PC-3 (cell line): Measurements from ENCODE around the gene MAP2K5. TPM values are rescaled to one million over a fixed set of nuclear protein-coding genes. Genes with fewer than 3 reads are reported as not detected.

Source experiments
- ATAC-seq: fragments of 200-7000 bp; cut with Tn5 transposase; 2 replicates; pipeline ENCODE4 v1.9.1; 2020; ENCODE audit warnings: mild to moderate bottlenecking, moderate library complexity
- BruUV-seq: library from RNA; stranded (reverse); fragments of 400-500 nt; replicated peaks from 2 replicates; lab custom pipeline; 2021; lab: Mats Ljungman, UMichigan
- CTCF ChIA-PET: fragments of 300-600 bp; sonication (Branson Sonifier 250); formaldehyde crosslinking; loops from one replicate; lab custom pipeline; 2022; ENCODE audit warnings: antibody characterized with exemption; lab: Charles Lee
- POLR2A ChIA-PET: fragments of 300-600 bp; sonication (Branson Sonifier 250); formaldehyde crosslinking; loops from one replicate; lab custom pipeline; 2022; ENCODE audit warnings: antibody characterized with exemption; ENCODE audit not compliant: unreplicated experiment; lab: Charles Lee
- DNase-seq: peaks from one replicate; pipeline ENCODE4 v3.0.0-alpha.2; 2015
- H2AFZ ChIP-seq: fragments of 300-600 bp; sonication (generic); 2 replicates; pipeline ENCODE4 v1.6.0; 2016; ENCODE audit warnings: antibody characterized with exemption, low read length
- H3F3A ChIP-seq: fragments of 300-600 bp; sonication (generic); one replicate; pipeline ENCODE4 v1.6.0; 2017; ENCODE audit warnings: antibody characterized with exemption, low read length, control low read depth, mild to moderate bottlenecking; ENCODE audit not compliant: unreplicated experiment
- H3K27ac ChIP-seq: fragments of 300-600 bp; sonication (generic); 2 replicates; pipeline ENCODE4 v1.5.1; 2016; ENCODE audit warnings: mild to moderate bottlenecking, low read length
- H3K27me3 ChIP-seq: fragments of 300-600 bp; sonication (generic); 2 replicates; pipeline ENCODE4 v1.6.1; 2016; ENCODE audit warnings: low read length, mixed read lengths
- H3K36me3 ChIP-seq: fragments of 300-600 bp; sonication (generic); 2 replicates; pipeline ENCODE4 v1.6.1; 2016; ENCODE audit warnings: low read depth, mixed run types, low read length, mixed read lengths
- H3K4me1 ChIP-seq: fragments of 300-600 bp; sonication (generic); 2 replicates; pipeline ENCODE4 v1.5.1; 2016; ENCODE audit warnings: low read length; ENCODE audit not compliant: insufficient read depth
- H3K4me2 ChIP-seq: fragments of 300-600 bp; sonication (generic); 2 replicates; pipeline ENCODE4 v1.6.0; 2016; ENCODE audit warnings: low read length
- H3K4me3 ChIP-seq: fragments of 300-600 bp; sonication (generic); 2 replicates; pipeline ENCODE4 v1.5.1; 2016; ENCODE audit warnings: mild to moderate bottlenecking, low read length, mixed read lengths
- H3K79me2 ChIP-seq: fragments of 300-600 bp; sonication (generic); 2 replicates; pipeline ENCODE4 v1.6.1; 2017; ENCODE audit warnings: low read length, mixed read lengths
- H3K9ac ChIP-seq: fragments of 300-600 bp; sonication (generic); 2 replicates; pipeline ENCODE4 v1.6.0; 2016; ENCODE audit warnings: mild to moderate bottlenecking, low read length
- H3K9me2 ChIP-seq: fragments of 300-600 bp; sonication (generic); replicated peaks from 2 replicates; pipeline ENCODE4 v1.6.1; 2016; ENCODE audit warnings: mixed run types, low read length, mixed read lengths
- H3K9me3 ChIP-seq: fragments of 300-600 bp; sonication (generic); 2 replicates; pipeline ENCODE4 v1.6.1; 2016; ENCODE audit warnings: low read length, mixed read lengths
- H4K20me1 ChIP-seq: fragments of 300-600 bp; sonication (generic); 2 replicates; pipeline ENCODE4 v1.6.1; 2016; ENCODE audit warnings: low read length, mixed read lengths
- EZH2 ChIP-seq: fragments of 300-600 bp; sonication (generic); IDR thresholded peaks from one replicate; pipeline ENCODE4 v1.6.1; 2017; ENCODE audit warnings: antibody characterized with exemption, mild to moderate bottlenecking, low read length; ENCODE audit not compliant: unreplicated experiment
- EZH2phosphoT487 ChIP-seq: fragments of 300-600 bp; sonication (generic); IDR thresholded peaks from 2 replicates; pipeline ENCODE4 v1.6.1; 2018; ENCODE audit warnings: mild to moderate bottlenecking, antibody characterized with exemption, low read length, borderline replicate concordance
- intact Hi-C: fragments of 100-400 bp; cut with micrococcal nuclease; formaldehyde crosslinking; loops from 2 replicates; pipeline ENCODE4 v1.9.0; 2023
- total RNA-seq: library from RNA; depleted of rRNA; stranded (reverse); fragments of >200 nt; gene quantifications from 2 replicates; pipeline ENCODE4 v1.2.3, GENCODE V29; 2014
- TF ChIP-seq, protein P1 (sequence below): fragments of 300-600 bp; sonication (generic); conservative IDR thresholded peaks from 2 replicates; pipeline ENCODE4 v1.5.1; 2017; ENCODE audit warnings: antibody characterized with exemption, low read depth, mild to moderate bottlenecking, low read length

The MAP2K5 gene
- total RNA-seq, 1 experiment from 2014 or later: 5.5 TPM

- no peak overlapping the region for H2AFZ ChIP-seq
- H3K4me2 ChIP-seq: no peak overlapping the region
- no peaks in the 10 kb centered on the region for H3K27me3 ChIP-seq
- intact Hi-C loops: no loop called here
- no peaks in the 10 kb centered on the region for H3F3A ChIP-seq
- DNase-seq (no peak), ATAC-seq (no peak)
- ChIA-PET POLR2A (interaction anchor here (0.7 kb wide), 1 partner anchor 9 kb away, joined by 4 read pairs; no protein-coding TSS in a partner anchor), CTCF (no interaction called here)
- no peaks in the 10 kb centered on the region for H3K9me2 ChIP-seq
- no peaks in the 10 kb centered on the region for H3K4me1 ChIP-seq
- H3K4me3 ChIP-seq: no peak overlapping the region
- no peak overlapping the region for H3K27ac ChIP-seq
- no peak overlapping the region for H3K9ac ChIP-seq
- H4K20me1 ChIP-seq: no peaks in the 10 kb centered on the region
- BruUV-seq: no TSS peak
- H3K9me3 ChIP-seq: no peaks in the 10 kb centered on the region
- no peaks in the 10 kb centered on the region for H3K36me3 ChIP-seq
- no peaks in the 10 kb centered on the region for H3K79me2 ChIP-seq
- TF ChIP-seq EZH2phosphoT487 (no peak), EZH2 (no peak)
- TF ChIP-seq, protein P1, sequence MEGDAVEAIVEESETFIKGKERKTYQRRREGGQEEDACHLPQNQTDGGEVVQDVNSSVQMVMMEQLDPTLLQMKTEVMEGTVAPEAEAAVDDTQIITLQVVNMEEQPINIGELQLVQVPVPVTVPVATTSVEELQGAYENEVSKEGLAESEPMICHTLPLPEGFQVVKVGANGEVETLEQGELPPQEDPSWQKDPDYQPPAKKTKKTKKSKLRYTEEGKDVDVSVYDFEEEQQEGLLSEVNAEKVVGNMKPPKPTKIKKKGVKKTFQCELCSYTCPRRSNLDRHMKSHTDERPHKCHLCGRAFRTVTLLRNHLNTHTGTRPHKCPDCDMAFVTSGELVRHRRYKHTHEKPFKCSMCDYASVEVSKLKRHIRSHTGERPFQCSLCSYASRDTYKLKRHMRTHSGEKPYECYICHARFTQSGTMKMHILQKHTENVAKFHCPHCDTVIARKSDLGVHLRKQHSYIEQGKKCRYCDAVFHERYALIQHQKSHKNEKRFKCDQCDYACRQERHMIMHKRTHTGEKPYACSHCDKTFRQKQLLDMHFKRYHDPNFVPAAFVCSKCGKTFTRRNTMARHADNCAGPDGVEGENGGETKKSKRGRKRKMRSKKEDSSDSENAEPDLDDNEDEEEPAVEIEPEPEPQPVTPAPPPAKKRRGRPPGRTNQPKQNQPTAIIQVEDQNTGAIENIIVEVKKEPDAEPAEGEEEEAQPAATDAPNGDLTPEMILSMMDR: no peak
These were observed 64.2 kb downstream of the MAP2K5 start for GRCh38 chr15:67606742-67607141.

DNA sequence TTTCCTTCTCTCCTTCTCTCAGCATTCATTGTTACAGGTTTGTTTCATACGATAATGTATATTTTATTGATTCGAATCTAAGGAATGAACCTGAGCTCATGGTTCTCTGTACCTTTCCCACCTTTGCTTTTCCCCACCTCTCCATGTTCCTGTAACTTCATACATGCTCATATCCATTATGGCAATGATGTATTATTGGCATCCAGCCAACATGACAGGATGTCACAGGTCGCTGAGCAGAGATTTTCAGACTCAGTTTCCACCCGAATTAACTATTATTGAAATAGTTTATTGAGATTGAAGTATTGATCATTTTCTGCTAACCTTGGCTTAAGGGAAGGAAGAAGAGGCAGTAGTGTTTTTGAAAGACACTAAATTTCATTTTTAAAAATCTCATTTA is 64.8 kb downstream of the MAP2K5 start:
- Histone ChIP-seq H3K4me2 (no peak overlapping the region), H3K79me2 (no peaks in the 10 kb centered on the region), H3K9ac (no peak overlapping the region), H3F3A (no peaks in the 10 kb centered on the region), H3K4me3 (no peak overlapping the region), H4K20me1 (no peaks in the 10 kb centered on the region), H3K4me1 (no peaks in the 10 kb centered on the region), H3K9me2 (no peaks in the 10 kb centered on the region), H3K36me3 (no peaks in the 10 kb centered on the region), H3K9me3 (no peaks in the 10 kb centered on the region), H2AFZ (no peak overlapping the region), H3K27ac (no peak overlapping the region), H3K27me3 (no peaks in the 10 kb centered on the region)
- intact Hi-C loops: no loop called here
- CTCF ChIA-PET: no interaction called here
- DNase-seq (no peak), ATAC-seq (no peak)
- POLR2A ChIA-PET: no interaction called here
- no TSS peak for BruUV-seq
- TF ChIP-seq EZH2phosphoT487: no peak
- TF ChIP-seq, protein P1: no peak

GRCh38 chr15:67607959-67608637 is 65.6 kb downstream of the MAP2K5 start:
- Histone ChIP-seq H3K9me3 (no peaks in the 10 kb centered on the region), H3K9ac (no peak overlapping the region), H4K20me1 (no peaks in the 10 kb centered on the region), H3K36me3 (no peaks in the 10 kb centered on the region), H3K9me2 (no peaks in the 10 kb centered on the region), H2AFZ (no peak overlapping the region), H3F3A (no peaks in the 10 kb centered on the region), H3K27me3 (no peaks in the 10 kb centered on the region), H3K4me2 (no peak overlapping the region), H3K79me2 (no peaks in the 10 kb centered on the region), H3K4me1 (no peaks in the 10 kb centered on the region), H3K4me3 (no peak overlapping the region), H3K27ac (no peak overlapping the region)
- ChIA-PET CTCF (no interaction called here), POLR2A (no interaction called here)
- TF ChIP-seq EZH2 (no peak), EZH2phosphoT487 (no peak)
- TF ChIP-seq, protein P1: no peak
- BruUV-seq: no TSS peak
- intact Hi-C loops: no loop called here
- DNase-seq: no peak
- ATAC-seq: no peak
